Peyer's patch (tissue), 4 donors: ENCODE results near the gene C4A. TPM values are rescaled to one million over a fixed set of nuclear protein-coding genes. Genes with fewer than 3 reads are reported as not detected.

Experiments used
- DNase-seq, 3 donors: peaks; one replicate each; pipeline ENCODE4 v3.0.0-alpha.2; 2017 to 2019
- H3K27ac ChIP-seq, 4 donors: fragments of 200-600 bp; sonication (generic); one replicate each; pipeline ENCODE4 v1.5.1; 2016 to 2019
- H3K27me3 ChIP-seq, 2 donors: fragments of 200-600 bp; sonication (generic); one replicate each; pipeline ENCODE4 v1.5.1; 2019
- H3K36me3 ChIP-seq, 3 donors: fragments of 200-600 bp; sonication (generic); one replicate each; pipeline ENCODE4 v1.5.1; 2016 to 2019
- H3K4me1 ChIP-seq, 4 donors: fragments of 200-600 bp; sonication (generic); one replicate each; pipeline ENCODE4 v1.5.1; 2016 to 2019
- H3K4me3 ChIP-seq, 4 donors: fragments of 200-600 bp; sonication (generic); 1 replicate in 3 of 4; 2 replicates in 1 of 4; pipeline ENCODE4 v1.5.1; 2016 to 2019; ENCODE audit warnings: mild to moderate bottlenecking in 1 of 4
- H3K9me3 ChIP-seq, 4 donors: fragments of 200-600 bp; sonication (generic); one replicate each; pipeline ENCODE4 v1.5.1; 2016 to 2019; ENCODE audit warnings: mild to moderate bottlenecking in 1 of 4
- POLR2A ChIP-seq, 2 donors: fragments of 450-650 bp; IDR thresholded peaks; one replicate each; pipeline ENCODE4 v1.5.1; 2017; ENCODE audit warnings: antibody characterized with exemption in 2 of 2, mild to moderate bottlenecking in 2 of 2, moderate library complexity in 2 of 2
- total RNA-seq, 4 donors: library from RNA; depleted of rRNA; stranded (reverse); fragments of >200 nt; gene quantifications; one replicate each; pipeline ENCODE4 v1.1.0, GENCODE V29; 2016
- TF ChIP-seq, protein P1 (sequence below), 6 experiments: fragments of 450-650 bp in 4 of 6; fragments of 200-600 bp in 2 of 6; sonication (generic) in 1 of 6; IDR thresholded peaks; one replicate each; pipeline ENCODE4 v1.5.1; 2017 to 2019; ENCODE audit warnings: antibody characterized with exemption in 6 of 6, mild to moderate bottlenecking in 3 of 6, moderate library complexity in 1 of 6

The C4A gene
- total RNA-seq, 4 donors from 2014 or later, result 13.7 to 56.9 (median 20.8) TPM

DNA sequence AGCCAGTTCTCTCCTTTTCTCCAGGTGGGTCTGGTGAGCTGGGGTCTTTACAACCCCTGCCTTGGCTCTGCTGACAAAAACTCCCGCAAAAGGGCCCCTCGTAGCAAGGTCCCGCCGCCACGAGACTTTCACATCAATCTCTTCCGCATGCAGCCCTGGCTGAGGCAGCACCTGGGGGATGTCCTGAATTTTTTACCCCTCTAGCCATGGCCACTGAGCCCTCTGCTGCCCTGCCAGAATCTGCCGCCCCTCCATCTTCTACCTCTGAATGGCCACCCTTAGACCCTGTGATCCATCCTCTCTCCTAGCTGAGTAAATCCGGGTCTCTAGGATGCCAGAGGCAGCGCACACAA, 36.7 kb upstream of the C4A start:
- H3K27ac ChIP-seq, result peak overlapping the region; percentile 64 to 92 (median 84)
- H3K9me3 ChIP-seq, result no peaks in the 10 kb centered on the region
- peaks cover 0 to 20% (median 2%) of the 10 kb centered on the region in 4 donors for H3K4me1 ChIP-seq
- TF ChIP-seq, protein P1, sequence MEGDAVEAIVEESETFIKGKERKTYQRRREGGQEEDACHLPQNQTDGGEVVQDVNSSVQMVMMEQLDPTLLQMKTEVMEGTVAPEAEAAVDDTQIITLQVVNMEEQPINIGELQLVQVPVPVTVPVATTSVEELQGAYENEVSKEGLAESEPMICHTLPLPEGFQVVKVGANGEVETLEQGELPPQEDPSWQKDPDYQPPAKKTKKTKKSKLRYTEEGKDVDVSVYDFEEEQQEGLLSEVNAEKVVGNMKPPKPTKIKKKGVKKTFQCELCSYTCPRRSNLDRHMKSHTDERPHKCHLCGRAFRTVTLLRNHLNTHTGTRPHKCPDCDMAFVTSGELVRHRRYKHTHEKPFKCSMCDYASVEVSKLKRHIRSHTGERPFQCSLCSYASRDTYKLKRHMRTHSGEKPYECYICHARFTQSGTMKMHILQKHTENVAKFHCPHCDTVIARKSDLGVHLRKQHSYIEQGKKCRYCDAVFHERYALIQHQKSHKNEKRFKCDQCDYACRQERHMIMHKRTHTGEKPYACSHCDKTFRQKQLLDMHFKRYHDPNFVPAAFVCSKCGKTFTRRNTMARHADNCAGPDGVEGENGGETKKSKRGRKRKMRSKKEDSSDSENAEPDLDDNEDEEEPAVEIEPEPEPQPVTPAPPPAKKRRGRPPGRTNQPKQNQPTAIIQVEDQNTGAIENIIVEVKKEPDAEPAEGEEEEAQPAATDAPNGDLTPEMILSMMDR (IDR thresholded peaks at IDR 0.05), result no peak
- TF ChIP-seq POLR2A (IDR thresholded peaks at IDR 0.05), result no peak
- H3K36me3 ChIP-seq, result no peaks in the 10 kb centered on the region
- DNase-seq, result no peak
- peak overlapping the region in 3 of 4 donors; percentile 10 to 42 (median 39) for H3K4me3 ChIP-seq
- H3K27me3 ChIP-seq, result no peaks in the 10 kb centered on the region

DNA sequence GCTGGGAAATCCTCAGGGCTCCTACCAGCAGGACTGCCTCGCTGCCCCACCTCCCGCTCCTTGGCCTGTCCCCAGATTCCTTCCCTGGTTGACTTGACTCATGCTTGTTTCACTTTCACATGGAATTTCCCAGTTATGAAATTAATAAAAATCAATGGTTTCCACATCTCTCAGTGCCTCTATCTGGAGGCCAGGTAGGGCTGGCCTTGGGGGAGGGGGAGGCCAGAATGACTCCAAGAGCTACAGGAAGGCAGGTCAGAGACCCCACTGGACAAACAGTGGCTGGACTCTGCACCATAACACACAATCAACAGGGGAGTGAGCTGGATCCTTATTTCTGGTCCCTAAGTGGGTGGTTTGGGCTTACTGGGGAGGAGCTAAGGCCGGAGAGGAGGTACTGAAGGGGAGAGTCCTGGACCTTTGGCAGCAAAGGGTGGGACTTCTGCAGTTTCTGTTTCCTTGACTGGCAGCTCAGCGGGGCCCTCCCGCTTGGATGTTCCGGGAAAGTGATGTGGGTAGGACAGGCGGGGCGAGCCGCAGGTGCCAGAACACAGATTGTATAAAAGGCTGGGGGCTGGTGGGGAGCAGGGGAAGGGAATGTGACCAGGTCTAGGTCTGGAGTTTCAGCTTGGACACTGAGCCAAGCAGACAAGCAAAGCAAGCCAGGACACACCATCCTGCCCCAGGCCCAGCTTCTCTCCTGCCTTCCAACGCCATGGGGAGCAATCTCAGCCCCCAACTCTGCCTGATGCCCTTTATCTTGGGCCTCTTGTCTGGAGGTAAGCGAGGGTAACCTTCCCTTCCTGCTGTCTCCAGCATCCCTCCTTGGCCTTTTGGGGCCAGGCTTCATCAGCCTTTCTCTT, 36.1 kb upstream of the C4A start, which contains the start of gene CFB:
Gene CFB, plus strand, starts transcription at position 589 of the 863 bp plus-strand sequence. Its CDS starts 127 bp downstream, at position 716.
- DNase-seq, result peak; percentile 36 to 90 (median 84)
- Histone ChIP-seq H3K36me3 (no peaks in the 10 kb centered on the region), H3K27ac (peak within 1 kb of the TSS; percentile 64 to 92 (median 84)), H3K9me3 (no peaks in the 10 kb centered on the region), H3K27me3 (no peaks in the 10 kb centered on the region), H3K4me1 (peaks cover 0 to 20% (median 2%) of the 10 kb centered on the region in 4 donors), H3K4me3 (peak within 1 kb of the TSS in 3 of 4 donors; percentile 10 to 42 (median 39))
- TF ChIP-seq, protein P1 (IDR thresholded peaks at IDR 0.05), result no peak
- TF ChIP-seq POLR2A (IDR thresholded peaks at IDR 0.05), result peak; percentile 10 to 60

DNA sequence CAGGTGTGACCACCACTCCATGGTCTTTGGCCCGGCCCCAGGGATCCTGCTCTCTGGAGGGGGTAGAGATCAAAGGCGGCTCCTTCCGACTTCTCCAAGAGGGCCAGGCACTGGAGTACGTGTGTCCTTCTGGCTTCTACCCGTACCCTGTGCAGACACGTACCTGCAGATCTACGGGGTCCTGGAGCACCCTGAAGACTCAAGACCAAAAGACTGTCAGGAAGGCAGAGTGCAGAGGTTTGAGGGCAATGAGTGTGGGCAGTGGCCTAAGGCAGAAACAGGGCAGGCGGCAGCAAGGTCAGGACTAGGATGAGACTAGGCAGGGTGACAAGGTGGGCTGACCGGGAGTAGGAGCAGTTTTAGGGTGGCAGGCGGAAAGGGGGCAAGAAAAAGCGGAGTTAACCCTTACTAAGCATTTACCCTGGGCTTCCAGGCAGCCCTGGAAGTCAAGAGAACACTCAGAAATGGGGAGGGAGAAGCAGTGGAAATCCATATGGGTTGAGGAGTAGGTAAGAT, 35.4 kb upstream of the C4A start:
- no peaks in the 10 kb centered on the region for H3K27me3 ChIP-seq

GRCh38 chr6:31947070-31947675, 34.7 kb upstream of the C4A start:
- Histone ChIP-seq H3K4me1 (peaks cover 0 to 20% (median 2%) of the 10 kb centered on the region in 4 donors), H3K27me3 (no peaks in the 10 kb centered on the region), H3K9me3 (no peaks in the 10 kb centered on the region), H3K27ac (no peak overlapping the region), H3K36me3 (peaks cover 0 to 12% (median 0%) of the 10 kb centered on the region in 3 donors), H3K4me3 (peak overlapping the region in 1 of 4 donors; percentile 42)
- no peak for TF ChIP-seq POLR2A (IDR thresholded peaks at IDR 0.05)
- TF ChIP-seq, protein P1 (IDR thresholded peaks at IDR 0.05), result no peak
- no peak for DNase-seq

More for the DNA sequence above, 35.4 kb upstream of the C4A start:
- TF ChIP-seq POLR2A (IDR thresholded peaks at IDR 0.05), result no peak
- TF ChIP-seq, protein P1 (IDR thresholded peaks at IDR 0.05), result no peak
- Histone ChIP-seq H3K9me3 (no peaks in the 10 kb centered on the region), H3K4me1 (peaks cover 0 to 20% (median 2%) of the 10 kb centered on the region in 4 donors), H3K27ac (peak overlapping the region; percentile 64 to 92 (median 84)), H3K4me3 (peak overlapping the region in 3 of 4 donors; percentile 10 to 42 (median 39)), H3K36me3 (peaks cover 0 to 5% (median 0%) of the 10 kb centered on the region in 3 donors)
- DNase-seq, result no peak

- no peaks in the 10 kb centered on the region for H3K27me3 ChIP-seq
- DNase-seq, result no peak
- H3K9me3 ChIP-seq, result no peaks in the 10 kb centered on the region
- H3K4me3 ChIP-seq, result no peak overlapping the region
- H3K27ac ChIP-seq, result no peak overlapping the region
- peaks cover 0 to 17% (median 0%) of the 10 kb centered on the region in 3 donors for H3K36me3 ChIP-seq
- H3K4me1 ChIP-seq, result peaks cover 0 to 20% (median 2%) of the 10 kb centered on the region in 4 donors
- TF ChIP-seq, protein P1 (IDR thresholded peaks at IDR 0.05), result no peak
- no peak for TF ChIP-seq POLR2A (IDR thresholded peaks at IDR 0.05)
Measured at GRCh38 chr6:31947864-31948263, 34.0 kb upstream of the C4A start.
